HEK293 (cell line): ENCODE measurements around the gene IL13.

ENCODE experiments used
- CTCF ChIA-PET: fragments of 350-600 bp; formaldehyde crosslinking; extraction: SDS; loops from one replicate; lab custom pipeline; 2021; ENCODE audit warnings: antibody characterized with exemption; lab: Yijun Ruan, JAX
- POLR2A ChIA-PET: fragments of 300-600 bp; formaldehyde crosslinking; extraction: SDS; loops from one replicate; lab custom pipeline; 2020; ENCODE audit warnings: antibody characterized with exemption, inconsistent platforms; lab: Yijun Ruan, JAX
- H3K27ac ChIP-seq: fragments of 200-500 bp; sonication (Bioruptor generic); 2 replicates; pipeline ENCODE4 v1.5.1; 2014; ENCODE audit warnings: low read depth, low read length, control low read depth, inconsistent platforms; ENCODE audit errors: extremely low read depth
- H3K36me3 ChIP-seq, 2 experiments: fragments of 200-500 bp in 1 of 2; sonication (Bioruptor generic) in 1 of 2; 1 replicate in 1 of 2; 2 replicates in 1 of 2; pipeline ENCODE4 v1.5.1; 2014 to 2017; ENCODE audit warnings: inconsistent platforms in 2 of 2, low read length in 2 of 2; ENCODE audit not compliant: control insufficient read depth in 2 of 2, insufficient read depth in 1 of 2
- H3K4me1 ChIP-seq: fragments of 200-500 bp; sonication (Bioruptor generic); 2 replicates; pipeline ENCODE4 v1.5.1; 2014; ENCODE audit warnings: mild to moderate bottlenecking, low read length, inconsistent platforms; ENCODE audit not compliant: control insufficient read depth, insufficient read depth
- H3K4me3 ChIP-seq: 2 replicates; pipeline ENCODE4 v1.5.1; 2011; ENCODE audit warnings: low read depth, mild to moderate bottlenecking, control low read depth, low read length, moderate library complexity
- H3K9me3 ChIP-seq: fragments of 200-500 bp; sonication (Bioruptor generic); 2 replicates; pipeline ENCODE4 v1.5.1; 2014; ENCODE audit warnings: low read depth, low read length, inconsistent platforms; ENCODE audit not compliant: control insufficient read depth, insufficient read depth
- HOXA7 ChIP-seq: sonication (generic); formaldehyde crosslinking; IDR thresholded peaks from 2 replicates; pipeline ENCODE4 v1.8.1; 2022; ENCODE audit warnings: missing genetic modification reagents, borderline replicate concordance
- KLF1 ChIP-seq: fragments of 450-650 bp; formaldehyde crosslinking; IDR thresholded peaks from 2 replicates; pipeline ENCODE4 v1.5.1; 2016; ENCODE audit warnings: missing biosample characterization, missing genetic modification characterization
- MZF1 ChIP-seq: fragments of 450-650 bp; formaldehyde crosslinking; IDR thresholded peaks from 2 replicates; pipeline ENCODE4 v1.5.1; 2017; ENCODE audit warnings: missing biosample characterization, missing genetic modification characterization, borderline replicate concordance
- ZBTB8A ChIP-seq: fragments of 450-650 bp; formaldehyde crosslinking; IDR thresholded peaks from 2 replicates; pipeline ENCODE4 v1.5.1; 2016; ENCODE audit warnings: missing biosample characterization, missing genetic modification characterization
- ZNF121 ChIP-seq: fragments of 450-650 bp; formaldehyde crosslinking; IDR thresholded peaks from 2 replicates; pipeline ENCODE4 v1.5.1; 2016; ENCODE audit warnings: missing biosample characterization, missing genetic modification characterization
- ZNF248 ChIP-seq: fragments of 450-650 bp; formaldehyde crosslinking; IDR thresholded peaks from 2 replicates; pipeline ENCODE4 v1.5.1; 2017; ENCODE audit warnings: missing biosample characterization, missing genetic modification characterization
- ZNF416 ChIP-seq: fragments of 450-650 bp; formaldehyde crosslinking; IDR thresholded peaks from 2 replicates; pipeline ENCODE4 v1.5.1; 2016; ENCODE audit warnings: missing biosample characterization, missing genetic modification characterization
- ZNF548 ChIP-seq: fragments of 450-650 bp; formaldehyde crosslinking; IDR thresholded peaks from 2 replicates; pipeline ENCODE4 v1.5.1; 2016; ENCODE audit warnings: missing biosample characterization, missing genetic modification characterization
- ZNF555 ChIP-seq: fragments of 450-650 bp; formaldehyde crosslinking; conservative IDR thresholded peaks from 2 replicates; pipeline ENCODE4 v1.5.1; 2017; ENCODE audit warnings: missing biosample characterization, mild to moderate bottlenecking, missing genetic modification characterization, inconsistent platforms
- ZNF561 ChIP-seq: fragments of 450-650 bp; IDR thresholded peaks from 2 replicates; pipeline ENCODE4 v1.5.1; 2018; ENCODE audit warnings: missing biosample characterization, missing genetic modification characterization, borderline replicate concordance
- ZNF626 ChIP-seq: fragments of 450-650 bp; sonication (Bioruptor Pico); formaldehyde crosslinking; IDR thresholded peaks from 2 replicates; pipeline ENCODE4 v1.5.1; 2018; ENCODE audit warnings: missing biosample characterization, missing genetic modification characterization, inconsistent platforms
- ZNF701 ChIP-seq: fragments of 450-650 bp; formaldehyde crosslinking; IDR thresholded peaks from 2 replicates; pipeline ENCODE4 v1.5.1; 2016; ENCODE audit warnings: missing biosample characterization, missing genetic modification characterization
- ZNF843 ChIP-seq: fragments of 450-650 bp; formaldehyde crosslinking; IDR thresholded peaks from 2 replicates; pipeline ENCODE4 v1.5.1; 2016; ENCODE audit warnings: missing biosample characterization, missing genetic modification characterization
- TF ChIP-seq, protein P1 (sequence below): fragments of 450-650 bp; formaldehyde crosslinking; IDR thresholded peaks from 2 replicates; pipeline ENCODE4 v1.5.1; 2016; ENCODE audit warnings: missing biosample characterization, missing genetic modification characterization, borderline replicate concordance
- TF ChIP-seq, protein P2 (sequence below): fragments of 450-650 bp; formaldehyde crosslinking; IDR thresholded peaks from 2 replicates; pipeline ENCODE4 v1.5.1; 2016; ENCODE audit warnings: missing biosample characterization, missing genetic modification characterization
- TF ChIP-seq, protein P3 (sequence below): fragments of 450-650 bp; formaldehyde crosslinking; IDR thresholded peaks from 2 replicates; pipeline ENCODE4 v1.5.1; 2016; ENCODE audit warnings: missing biosample characterization, missing genetic modification characterization
- TF ChIP-seq, protein P4 (sequence below): fragments of 450-650 bp; formaldehyde crosslinking; IDR thresholded peaks from 2 replicates; pipeline ENCODE4 v1.5.1; 2016; ENCODE audit warnings: missing biosample characterization, missing genetic modification characterization

Gene IL13

DNA sequence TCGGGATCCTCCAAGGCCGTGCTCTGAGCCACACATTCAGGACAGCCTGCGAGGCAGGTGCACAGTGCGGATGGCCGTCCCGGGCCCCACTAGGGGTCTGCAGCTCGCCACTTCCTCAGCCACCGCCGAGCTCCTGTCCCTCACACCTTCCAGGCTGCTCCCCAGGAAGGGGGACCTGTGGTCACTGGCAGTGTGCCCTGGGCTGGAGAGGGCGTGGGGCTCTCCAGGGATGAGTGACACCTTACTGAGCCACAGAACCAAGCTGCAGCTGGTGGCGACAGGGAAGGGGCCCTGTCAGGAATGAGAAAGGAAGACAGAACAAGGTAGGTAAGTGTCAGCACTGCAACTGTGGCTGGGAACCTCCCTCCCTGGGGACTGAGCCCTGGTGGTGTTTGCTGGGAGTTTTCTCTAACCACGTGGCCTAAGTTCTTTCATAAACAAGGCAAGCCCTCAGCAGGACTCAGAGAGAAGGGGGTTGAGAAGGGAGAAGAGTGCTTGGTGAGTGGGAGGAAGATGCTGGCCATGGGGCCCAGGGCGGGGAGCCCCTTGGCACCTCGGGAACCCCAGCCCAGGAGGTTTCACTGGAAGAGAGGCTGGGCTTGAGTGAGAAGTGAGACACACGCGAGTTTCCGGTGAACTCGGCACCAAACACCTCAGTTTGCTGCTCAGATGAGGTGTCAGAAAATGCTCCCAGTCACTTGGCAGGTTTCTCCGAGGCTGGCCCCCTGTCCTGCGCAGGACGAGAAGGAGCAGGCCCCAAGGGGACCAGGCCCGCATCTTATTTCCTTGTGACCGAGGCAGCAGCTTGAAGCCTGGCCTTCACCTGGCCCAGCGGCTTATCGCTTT is 5.2 kb downstream of the IL13 start (continued):
- TF ChIP-seq, protein P1, sequence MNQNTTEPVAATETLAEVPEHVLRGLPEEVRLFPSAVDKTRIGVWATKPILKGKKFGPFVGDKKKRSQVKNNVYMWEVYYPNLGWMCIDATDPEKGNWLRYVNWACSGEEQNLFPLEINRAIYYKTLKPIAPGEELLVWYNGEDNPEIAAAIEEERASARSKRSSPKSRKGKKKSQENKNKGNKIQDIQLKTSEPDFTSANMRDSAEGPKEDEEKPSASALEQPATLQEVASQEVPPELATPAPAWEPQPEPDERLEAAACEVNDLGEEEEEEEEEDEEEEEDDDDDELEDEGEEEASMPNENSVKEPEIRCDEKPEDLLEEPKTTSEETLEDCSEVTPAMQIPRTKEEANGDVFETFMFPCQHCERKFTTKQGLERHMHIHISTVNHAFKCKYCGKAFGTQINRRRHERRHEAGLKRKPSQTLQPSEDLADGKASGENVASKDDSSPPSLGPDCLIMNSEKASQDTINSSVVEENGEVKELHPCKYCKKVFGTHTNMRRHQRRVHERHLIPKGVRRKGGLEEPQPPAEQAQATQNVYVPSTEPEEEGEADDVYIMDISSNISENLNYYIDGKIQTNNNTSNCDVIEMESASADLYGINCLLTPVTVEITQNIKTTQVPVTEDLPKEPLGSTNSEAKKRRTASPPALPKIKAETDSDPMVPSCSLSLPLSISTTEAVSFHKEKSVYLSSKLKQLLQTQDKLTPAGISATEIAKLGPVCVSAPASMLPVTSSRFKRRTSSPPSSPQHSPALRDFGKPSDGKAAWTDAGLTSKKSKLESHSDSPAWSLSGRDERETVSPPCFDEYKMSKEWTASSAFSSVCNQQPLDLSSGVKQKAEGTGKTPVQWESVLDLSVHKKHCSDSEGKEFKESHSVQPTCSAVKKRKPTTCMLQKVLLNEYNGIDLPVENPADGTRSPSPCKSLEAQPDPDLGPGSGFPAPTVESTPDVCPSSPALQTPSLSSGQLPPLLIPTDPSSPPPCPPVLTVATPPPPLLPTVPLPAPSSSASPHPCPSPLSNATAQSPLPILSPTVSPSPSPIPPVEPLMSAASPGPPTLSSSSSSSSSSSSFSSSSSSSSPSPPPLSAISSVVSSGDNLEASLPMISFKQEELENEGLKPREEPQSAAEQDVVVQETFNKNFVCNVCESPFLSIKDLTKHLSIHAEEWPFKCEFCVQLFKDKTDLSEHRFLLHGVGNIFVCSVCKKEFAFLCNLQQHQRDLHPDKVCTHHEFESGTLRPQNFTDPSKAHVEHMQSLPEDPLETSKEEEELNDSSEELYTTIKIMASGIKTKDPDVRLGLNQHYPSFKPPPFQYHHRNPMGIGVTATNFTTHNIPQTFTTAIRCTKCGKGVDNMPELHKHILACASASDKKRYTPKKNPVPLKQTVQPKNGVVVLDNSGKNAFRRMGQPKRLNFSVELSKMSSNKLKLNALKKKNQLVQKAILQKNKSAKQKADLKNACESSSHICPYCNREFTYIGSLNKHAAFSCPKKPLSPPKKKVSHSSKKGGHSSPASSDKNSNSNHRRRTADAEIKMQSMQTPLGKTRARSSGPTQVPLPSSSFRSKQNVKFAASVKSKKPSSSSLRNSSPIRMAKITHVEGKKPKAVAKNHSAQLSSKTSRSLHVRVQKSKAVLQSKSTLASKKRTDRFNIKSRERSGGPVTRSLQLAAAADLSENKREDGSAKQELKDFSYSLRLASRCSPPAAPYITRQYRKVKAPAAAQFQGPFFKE (tag by site-specific recombination) = no peak

DNA sequence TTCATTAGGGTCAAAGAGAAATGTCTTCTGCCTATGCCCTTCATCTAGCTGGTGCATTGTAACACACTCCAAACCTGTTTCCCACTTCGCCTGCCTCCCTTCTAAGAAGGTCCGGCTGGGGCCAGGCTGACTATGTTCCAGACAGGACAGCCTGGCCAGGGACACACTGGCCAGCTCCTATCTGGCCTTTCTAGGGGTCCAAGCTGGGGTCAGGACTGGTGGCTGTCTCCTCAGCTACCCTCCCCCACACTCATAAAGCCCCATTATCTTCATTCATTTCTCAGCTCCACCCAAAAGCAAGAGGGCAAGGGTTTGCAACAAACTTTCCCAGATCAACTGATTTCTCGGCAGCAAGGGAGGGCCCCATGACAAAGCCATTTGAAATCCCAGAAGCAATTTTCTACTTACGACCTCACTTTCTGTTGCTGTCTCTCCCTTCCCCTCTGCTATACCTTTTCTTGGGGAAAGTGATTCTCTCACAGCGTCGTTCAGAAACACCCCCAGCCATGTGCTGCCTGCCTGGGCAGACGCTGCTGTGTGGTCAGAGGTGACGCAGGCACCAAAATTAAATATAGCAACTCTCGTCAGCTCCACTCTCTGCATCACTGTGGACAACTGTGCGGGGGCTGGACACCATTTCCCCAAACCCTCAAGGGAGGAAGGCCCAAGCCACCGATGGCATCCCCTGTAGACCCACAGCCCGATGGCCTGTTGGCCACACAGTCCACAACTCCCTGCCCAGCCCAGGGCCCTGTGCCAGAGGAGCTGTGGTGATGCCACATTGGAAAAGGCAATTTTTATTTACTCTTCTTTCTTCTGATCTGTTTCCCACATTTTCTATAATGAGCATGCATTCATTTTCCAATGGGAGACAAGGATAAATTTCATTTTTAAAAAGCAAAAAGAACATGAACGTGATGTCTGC is 6.1 kb downstream of the IL13 start:
- no peaks in the 10 kb centered on the region for H3K36me3 ChIP-seq
- no peak overlapping the region for H3K4me3 ChIP-seq
- ChIA-PET POLR2A (interaction anchor here (1.4 kb wide), 1 partner anchor 74 kb away, joined by 3 read pairs; the partner anchor contains the start of gene KIF3A), CTCF (no interaction called here)
- H3K27ac ChIP-seq = no peak overlapping the region
- H3K9me3 ChIP-seq = no peaks in the 10 kb centered on the region
- H3K4me1 ChIP-seq = no peaks in the 10 kb centered on the region
- TF ChIP-seq ZNF843 (tag by site-specific recombination) (no peak), ZBTB8A (tag by site-specific recombination) (no peak)
- TF ChIP-seq, all 188 proteins: peak for 0

DNA sequence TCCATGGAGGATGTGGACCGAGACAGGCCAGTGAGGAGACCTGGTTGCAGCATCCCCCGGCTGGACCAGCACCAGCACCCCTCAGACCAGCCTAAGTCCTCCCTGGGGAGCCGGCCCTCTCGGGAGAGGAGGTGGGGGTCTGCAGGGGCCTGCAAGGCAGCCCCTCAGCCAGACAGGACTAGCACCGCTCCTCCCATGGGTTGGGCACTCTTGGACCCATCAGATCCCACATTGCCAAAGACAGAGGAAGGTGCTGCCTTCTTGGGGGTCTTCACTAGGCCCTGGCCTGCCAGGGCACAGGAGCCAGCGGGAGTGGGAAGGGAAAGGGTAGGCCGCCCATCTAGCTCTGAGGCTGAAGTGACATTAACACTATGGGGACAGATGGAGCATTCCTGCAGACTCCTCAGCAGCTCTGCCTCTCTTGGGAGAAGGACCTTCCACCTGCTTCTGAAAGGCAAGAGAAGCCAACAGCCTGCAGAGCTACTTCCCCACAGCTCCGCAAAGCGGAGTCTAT is 6.8 kb downstream of the IL13 start:
- POLR2A ChIA-PET = interaction anchor here (1.4 kb wide), 1 partner anchor 73 kb away, joined by 3 read pairs; the partner anchor contains the start of gene KIF3A
- H3K9me3 ChIP-seq = no peaks in the 10 kb centered on the region
- no peaks in the 10 kb centered on the region for H3K4me1 ChIP-seq

DNA sequence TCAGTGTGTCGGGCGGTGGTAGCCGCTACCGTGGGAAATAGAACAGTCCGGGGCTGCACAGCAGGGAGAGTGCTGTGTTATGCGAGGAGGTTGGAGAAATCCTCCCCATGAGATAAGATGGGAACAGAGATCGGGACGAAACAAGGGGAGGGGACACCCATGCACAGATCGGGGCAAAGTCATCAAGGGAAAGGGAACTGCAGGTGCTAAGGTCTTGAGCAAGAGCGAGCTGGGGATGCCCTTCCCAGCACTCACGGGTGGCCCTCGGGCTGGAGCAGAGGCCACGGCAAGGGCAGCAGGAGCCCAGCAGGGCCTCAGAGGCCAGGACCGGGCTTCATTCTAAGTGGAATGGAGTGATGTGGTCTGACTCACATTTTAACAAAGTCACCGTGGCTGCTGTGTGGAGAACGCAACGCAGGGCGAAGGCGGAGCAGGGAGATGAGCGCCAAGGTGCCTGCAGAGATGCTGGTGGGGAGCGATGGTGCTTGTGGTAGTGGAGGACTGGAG is 7.7 kb downstream of the IL13 start:
- no peaks in the 10 kb centered on the region for H3K36me3 ChIP-seq
- POLR2A ChIA-PET = interaction anchor here (1.4 kb wide), 1 partner anchor 72 kb away, joined by 3 read pairs; the partner anchor contains the start of gene KIF3A
- no peak overlapping the region for H3K27ac ChIP-seq
- no peak overlapping the region for H3K4me3 ChIP-seq
- CTCF ChIA-PET = no interaction called here
- H3K4me1 ChIP-seq = no peaks in the 10 kb centered on the region
- no peaks in the 10 kb centered on the region for H3K9me3 ChIP-seq
- TF ChIP-seq, protein P2, sequence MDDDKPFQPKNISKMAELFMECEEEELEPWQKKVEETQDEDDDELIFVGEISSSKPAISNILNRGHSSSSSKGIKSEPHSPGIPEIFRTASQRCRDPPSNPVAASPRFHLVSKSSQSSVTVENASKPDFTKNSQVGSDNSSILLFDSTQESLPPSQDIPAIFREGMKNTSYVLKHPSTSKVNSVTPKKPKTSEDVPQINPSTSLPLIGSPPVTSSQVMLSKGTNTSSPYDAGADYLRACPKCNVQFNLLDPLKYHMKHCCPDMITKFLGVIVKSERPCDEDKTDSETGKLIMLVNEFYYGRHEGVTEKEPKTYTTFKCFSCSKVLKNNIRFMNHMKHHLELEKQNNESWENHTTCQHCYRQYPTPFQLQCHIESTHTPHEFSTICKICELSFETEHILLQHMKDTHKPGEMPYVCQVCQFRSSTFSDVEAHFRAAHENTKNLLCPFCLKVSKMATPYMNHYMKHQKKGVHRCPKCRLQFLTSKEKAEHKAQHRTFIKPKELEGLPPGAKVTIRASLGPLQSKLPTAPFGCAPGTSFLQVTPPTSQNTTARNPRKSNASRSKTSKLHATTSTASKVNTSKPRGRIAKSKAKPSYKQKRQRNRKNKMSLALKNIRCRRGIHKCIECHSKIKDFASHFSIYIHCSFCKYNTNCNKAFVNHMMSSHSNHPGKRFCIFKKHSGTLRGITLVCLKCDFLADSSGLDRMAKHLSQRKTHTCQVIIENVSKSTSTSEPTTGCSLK (tag by site-specific recombination) = no peak
- TF ChIP-seq ZNF248 (no peak), ZNF548 (tag by site-specific recombination) (no peak), ZNF561 (tag by site-specific recombination) (no peak), ZNF416 (no peak), MZF1 (tag by site-specific recombination) (no peak), ZNF701 (tag by site-specific recombination) (no peak), KLF1 (tag by site-specific recombination) (no peak)
- TF ChIP-seq, protein P3, sequence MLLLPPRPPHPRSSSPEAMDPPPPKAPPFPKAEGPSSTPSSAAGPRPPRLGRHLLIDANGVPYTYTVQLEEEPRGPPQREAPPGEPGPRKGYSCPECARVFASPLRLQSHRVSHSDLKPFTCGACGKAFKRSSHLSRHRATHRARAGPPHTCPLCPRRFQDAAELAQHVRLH = no peak
- TF ChIP-seq, protein P4, sequence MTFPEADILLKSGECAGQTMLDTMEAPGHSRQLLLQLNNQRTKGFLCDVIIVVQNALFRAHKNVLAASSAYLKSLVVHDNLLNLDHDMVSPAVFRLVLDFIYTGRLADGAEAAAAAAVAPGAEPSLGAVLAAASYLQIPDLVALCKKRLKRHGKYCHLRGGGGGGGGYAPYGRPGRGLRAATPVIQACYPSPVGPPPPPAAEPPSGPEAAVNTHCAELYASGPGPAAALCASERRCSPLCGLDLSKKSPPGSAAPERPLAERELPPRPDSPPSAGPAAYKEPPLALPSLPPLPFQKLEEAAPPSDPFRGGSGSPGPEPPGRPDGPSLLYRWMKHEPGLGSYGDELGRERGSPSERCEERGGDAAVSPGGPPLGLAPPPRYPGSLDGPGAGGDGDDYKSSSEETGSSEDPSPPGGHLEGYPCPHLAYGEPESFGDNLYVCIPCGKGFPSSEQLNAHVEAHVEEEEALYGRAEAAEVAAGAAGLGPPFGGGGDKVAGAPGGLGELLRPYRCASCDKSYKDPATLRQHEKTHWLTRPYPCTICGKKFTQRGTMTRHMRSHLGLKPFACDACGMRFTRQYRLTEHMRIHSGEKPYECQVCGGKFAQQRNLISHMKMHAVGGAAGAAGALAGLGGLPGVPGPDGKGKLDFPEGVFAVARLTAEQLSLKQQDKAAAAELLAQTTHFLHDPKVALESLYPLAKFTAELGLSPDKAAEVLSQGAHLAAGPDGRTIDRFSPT (tag by site-specific recombination) = no peak

More for the DNA sequence above, 6.8 kb downstream of the IL13 start:
- Histone ChIP-seq H3K4me3 (no peak overlapping the region), H3K36me3 (no peaks in the 10 kb centered on the region), H3K27ac (no peak overlapping the region)
- CTCF ChIA-PET = no interaction called here
- TF ChIP-seq ZNF555 (tag by site-specific recombination) (no peak), ZNF121 (tag by site-specific recombination) (no peak), ZNF626 (no peak), ZNF701 (tag by site-specific recombination) (no peak), HOXA7 (CRISPR knock-in tag) (no peak)
